Keratinocyte (primary cell): ENCODE data around the gene GFOD2. TPM values are rescaled to one million over a fixed set of nuclear protein-coding genes. Genes with fewer than 3 reads are reported as not detected.

Source experiments
- DNase-seq: peaks from one replicate; pipeline ENCODE4 v3.0.0-alpha.2; 2011; ENCODE audit warnings: low read depth, missing footprints, low spot score
- FAIRE-seq: peaks from 2 replicates; lab custom pipeline; 2011; peaks lifted over from hg19 to GRCh38; lab: Jason Lieb, UNC
- H2AFZ ChIP-seq: 2 replicates; pipeline ENCODE4 v1.6.0; 2012; ENCODE audit warnings: low read length, control low read depth, inconsistent platforms; ENCODE audit not compliant: control insufficient read depth
- H3K27ac ChIP-seq: 2 replicates; pipeline ENCODE4 v1.5.1; 2011; ENCODE audit warnings: low read length; ENCODE audit not compliant: control insufficient read depth, insufficient read depth
- H3K27me3 ChIP-seq: 3 replicates; pipeline ENCODE4 v1.6.0; 2011; ENCODE audit warnings: low read length; ENCODE audit not compliant: control insufficient read depth, insufficient read depth; ENCODE audit errors: extremely low read depth
- H3K36me3 ChIP-seq, 2 experiments: 2 replicates in 1 of 2; 3 replicates in 1 of 2; pipeline ENCODE4 v1.5.1; 2011; ENCODE audit warnings: low read length in 2 of 2, mild to moderate bottlenecking in 1 of 2; ENCODE audit not compliant: control insufficient read depth in 2 of 2, insufficient read depth in 2 of 2; ENCODE audit errors: extremely low read depth in 1 of 2
- H3K4me1 ChIP-seq: 3 replicates; pipeline ENCODE4 v1.5.1; 2011; ENCODE audit warnings: low read length; ENCODE audit not compliant: control insufficient read depth, insufficient read depth; ENCODE audit errors: extremely low read depth
- H3K4me2 ChIP-seq: 3 replicates; pipeline ENCODE4 v1.6.0; 2011; ENCODE audit warnings: low read depth, low read length; ENCODE audit not compliant: control insufficient read depth, insufficient read depth; ENCODE audit errors: extremely low read depth
- H3K4me3 ChIP-seq, 3 experiments: fragments of 200-600 bp in 1 of 3; sonication (generic) in 1 of 3; 2 replicates in 2 of 3; 3 replicates in 1 of 3; pipeline ENCODE4 v1.5.1; 2011 to 2016; ENCODE audit warnings: low read length in 3 of 3, mild to moderate bottlenecking in 3 of 3, control low read depth in 2 of 3, inconsistent platforms in 1 of 3, low read depth in 1 of 3, mixed read lengths in 1 of 3, mixed run types in 1 of 3, moderate library complexity in 1 of 3; ENCODE audit not compliant: control insufficient read depth in 2 of 3, insufficient read depth in 2 of 3; ENCODE audit errors: extremely low read depth in 1 of 3
- H3K79me2 ChIP-seq: 2 replicates; pipeline ENCODE4 v1.6.0; 2012; ENCODE audit warnings: low read length; ENCODE audit not compliant: control insufficient read depth, insufficient read depth
- H3K9ac ChIP-seq: 3 replicates; pipeline ENCODE4 v1.6.0; 2011; ENCODE audit warnings: low read length; ENCODE audit not compliant: control insufficient read depth, insufficient read depth; ENCODE audit errors: extremely low read depth
- H3K9me1 ChIP-seq: 3 replicates; pipeline ENCODE4 v1.6.0; 2011; ENCODE audit warnings: low read length; ENCODE audit not compliant: control insufficient read depth, insufficient read depth; ENCODE audit errors: extremely low read depth
- H3K9me3 ChIP-seq: 2 replicates; pipeline ENCODE4 v1.5.1; 2012; ENCODE audit warnings: low read depth, low read length; ENCODE audit not compliant: control insufficient read depth
- H4K20me1 ChIP-seq: 3 replicates; pipeline ENCODE4 v1.6.0; 2011; ENCODE audit warnings: low read length; ENCODE audit not compliant: control insufficient read depth, insufficient read depth; ENCODE audit errors: extremely low read depth
- EZH2 ChIP-seq: IDR thresholded peaks from one replicate; pipeline ENCODE4 v1.6.1; 2012; ENCODE audit warnings: inconsistent platforms, mild to moderate bottlenecking, low read length, moderate library complexity
- dilution Hi-C: fragments of 300-500 bp; cut with MboI; formaldehyde crosslinking; loops from one replicate; pipeline ENCODE4 v1.7.0; 2020; ENCODE audit warnings: low sequenced_read_pairs; ENCODE audit not compliant: extremely low pct_ligation_motif_present
- polyA plus RNA-seq, 5 experiments: library from polyadenylated mRNA; depleted of rRNA in 3 of 5; stranded (reverse) in 3 of 5; stranded (forward) in 1 of 5; unstranded in 1 of 5; fragments of >200 nt; gene quantifications; 1 replicate in 1 of 5; 2 replicates in 3 of 5; 3 replicates in 1 of 5; pipeline versions ENCODE4 v1.2.1 to v1.2.3, GENCODE V29; 2011 to 2012; ENCODE audit warnings: missing spikeins in 2 of 5, low read depth in 1 of 5, low replicate concordance in 1 of 5
- TF ChIP-seq, protein P1 (sequence below), 3 experiments: IDR thresholded peaks in 1 of 3; conservative IDR thresholded peaks in 1 of 3; optimal IDR thresholded peaks in 1 of 3; 2 replicates in 2 of 3; 3 replicates in 1 of 3; pipeline versions ENCODE3 to v1.5.1; 2011; ENCODE audit warnings: low read length in 3 of 3, mild to moderate bottlenecking in 3 of 3, moderate library complexity in 2 of 3, control low read depth in 1 of 3, inconsistent platforms in 1 of 3; ENCODE audit not compliant: insufficient read depth in 2 of 3; ENCODE audit errors: extremely low read depth in 1 of 3

Gene GFOD2
- polyA plus RNA-seq, 1 donor (not counting 4 experiments of a cell fraction or from before 2014, with no cell fraction given): 13.2 TPM

DNA sequence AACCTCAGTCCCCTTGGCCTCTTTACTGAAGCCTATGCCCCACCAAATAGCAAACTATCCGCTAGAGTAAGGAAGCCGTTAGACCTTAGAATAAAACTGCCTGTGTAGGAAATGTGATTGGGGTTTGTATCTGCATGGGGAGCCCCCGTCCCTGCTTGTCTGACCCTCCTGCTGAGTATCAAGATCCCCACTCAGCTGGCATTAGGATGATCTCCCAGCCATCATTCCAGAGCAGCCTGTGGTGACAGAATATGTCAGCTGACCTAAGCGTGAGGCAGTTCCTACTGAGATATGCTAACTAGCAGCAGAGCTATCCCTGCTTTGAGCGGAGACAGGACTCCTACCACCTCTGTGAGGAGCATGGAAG, 645 bp upstream of the GFOD2 start:
- no peaks in the 10 kb centered on the region for H4K20me1 ChIP-seq
- dilution Hi-C loops: no loop called here
- H3K27me3 ChIP-seq: no peaks in the 10 kb centered on the region
- peaks cover 24% of the 10 kb centered on the region for H3K4me1 ChIP-seq
- TF ChIP-seq, protein P1, sequence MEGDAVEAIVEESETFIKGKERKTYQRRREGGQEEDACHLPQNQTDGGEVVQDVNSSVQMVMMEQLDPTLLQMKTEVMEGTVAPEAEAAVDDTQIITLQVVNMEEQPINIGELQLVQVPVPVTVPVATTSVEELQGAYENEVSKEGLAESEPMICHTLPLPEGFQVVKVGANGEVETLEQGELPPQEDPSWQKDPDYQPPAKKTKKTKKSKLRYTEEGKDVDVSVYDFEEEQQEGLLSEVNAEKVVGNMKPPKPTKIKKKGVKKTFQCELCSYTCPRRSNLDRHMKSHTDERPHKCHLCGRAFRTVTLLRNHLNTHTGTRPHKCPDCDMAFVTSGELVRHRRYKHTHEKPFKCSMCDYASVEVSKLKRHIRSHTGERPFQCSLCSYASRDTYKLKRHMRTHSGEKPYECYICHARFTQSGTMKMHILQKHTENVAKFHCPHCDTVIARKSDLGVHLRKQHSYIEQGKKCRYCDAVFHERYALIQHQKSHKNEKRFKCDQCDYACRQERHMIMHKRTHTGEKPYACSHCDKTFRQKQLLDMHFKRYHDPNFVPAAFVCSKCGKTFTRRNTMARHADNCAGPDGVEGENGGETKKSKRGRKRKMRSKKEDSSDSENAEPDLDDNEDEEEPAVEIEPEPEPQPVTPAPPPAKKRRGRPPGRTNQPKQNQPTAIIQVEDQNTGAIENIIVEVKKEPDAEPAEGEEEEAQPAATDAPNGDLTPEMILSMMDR (optimal IDR thresholded peaks at IDR 0.05 in 1 of 3, IDR thresholded peaks at IDR 0.05 in 1 of 3, conservative IDR thresholded peaks at IDR 0.05 in 1 of 3; ENCODE audit: extremely low read depth in 1 of 3, insufficient read depth in 2 of 3, low read length in 3 of 3): no peak
- no peak for TF ChIP-seq EZH2
- DNase-seq (no peak), FAIRE-seq (no peak)
- peak overlapping the region; percentile 83 to 90 (median 88) for H3K4me3 ChIP-seq
- H3K9me1 ChIP-seq: no peaks in the 10 kb centered on the region
- H2AFZ ChIP-seq: peak overlapping the region; percentile 52
- H3K27ac ChIP-seq: peak overlapping the region; percentile 53
- peaks cover 0 to 2% of the 10 kb centered on the region in 2 experiments for H3K36me3 ChIP-seq
- H3K9me3 ChIP-seq: no peaks in the 10 kb centered on the region
- H3K79me2 ChIP-seq: peaks cover 42% of the 10 kb centered on the region
- H3K4me2 ChIP-seq: peak overlapping the region; percentile 92
- H3K9ac ChIP-seq: peak overlapping the region; percentile 84

DNA sequence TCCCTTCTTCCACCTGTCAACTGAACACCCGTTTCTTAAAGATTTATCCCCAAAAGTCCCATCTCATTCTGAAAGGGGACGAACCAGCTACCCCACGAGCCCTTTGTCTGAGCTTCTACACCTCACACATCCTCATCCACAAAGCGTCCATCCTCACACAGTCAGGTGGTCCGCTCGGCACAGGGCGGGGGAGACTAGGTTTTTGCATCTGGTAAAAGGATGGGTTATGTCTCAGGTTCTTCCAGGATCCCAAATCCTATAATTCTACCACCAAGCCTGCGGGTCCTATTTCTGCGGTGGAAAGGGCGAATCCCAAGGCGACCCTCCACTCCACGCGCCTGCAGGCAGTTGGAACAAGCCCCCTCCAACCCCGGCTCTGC, 458 bp downstream of the GFOD2 start:
- DNase-seq: no peak
- Histone ChIP-seq H2AFZ (peak overlapping the region; percentile 55), H3K27ac (peak overlapping the region; percentile 53), H3K4me2 (peak overlapping the region; percentile 99), H3K79me2 (peaks cover 51% of the 10 kb centered on the region), H3K4me3 (peak overlapping the region; percentile 83 to 90 (median 88)), H3K9me3 (no peaks in the 10 kb centered on the region), H3K36me3 (peaks cover 0 to 2% of the 10 kb centered on the region in 2 experiments), H3K4me1 (peaks cover 23% of the 10 kb centered on the region), H3K9me1 (no peaks in the 10 kb centered on the region), H3K9ac (peak overlapping the region; percentile 84), H4K20me1 (no peaks in the 10 kb centered on the region), H3K27me3 (no peaks in the 10 kb centered on the region)
- dilution Hi-C loops: no loop called here
- FAIRE-seq: no peak
- TF ChIP-seq, protein P1 (optimal IDR thresholded peaks at IDR 0.05 in 1 of 3, IDR thresholded peaks at IDR 0.05 in 1 of 3, conservative IDR thresholded peaks at IDR 0.05 in 1 of 3; ENCODE audit: extremely low read depth in 1 of 3, insufficient read depth in 2 of 3, low read length in 3 of 3): no peak
- no peak for TF ChIP-seq EZH2
